Muscle layer of duodenum (tissue), 2 donors: ENCODE data around the gene FBXO24.
A peak's percentile ranks its signal among the peaks of the same experiment; 100 is the strongest.

ENCODE experiments used
- H3K27ac ChIP-seq: one replicate; pipeline ENCODE4 v1.7.0; 2013; ENCODE audit warnings: mild to moderate bottlenecking, low read length
- H3K27me3 ChIP-seq: one replicate; pipeline ENCODE4 v1.7.0; 2013; ENCODE audit warnings: low read depth, mild to moderate bottlenecking, control low read depth, low read length
- H3K36me3 ChIP-seq, 2 donors: one replicate each; pipeline ENCODE4 v1.7.0; 2013; ENCODE audit warnings: low read length in 2 of 2, control low read depth in 1 of 2, mild to moderate bottlenecking in 1 of 2; ENCODE audit not compliant: insufficient read depth in 2 of 2, control insufficient read depth in 1 of 2
- H3K4me1 ChIP-seq, 2 donors: one replicate each; pipeline ENCODE4 v1.7.0; 2013; ENCODE audit warnings: low read length in 2 of 2, mild to moderate bottlenecking in 2 of 2, control low read depth in 1 of 2, moderate library complexity in 1 of 2; ENCODE audit not compliant: insufficient read depth in 2 of 2, control insufficient read depth in 1 of 2
- H3K4me3 ChIP-seq, 2 donors: one replicate each; pipeline ENCODE4 v1.7.0; 2013; ENCODE audit warnings: low read length in 2 of 2, low read depth in 1 of 2, mild to moderate bottlenecking in 1 of 2
- H3K9me3 ChIP-seq, 2 donors: one replicate each; pipeline ENCODE4 v1.7.0; 2013; ENCODE audit warnings: low read length in 2 of 2, control low read depth in 1 of 2, mild to moderate bottlenecking in 1 of 2; ENCODE audit not compliant: control insufficient read depth in 1 of 2
- donor health status: healthy.

FBXO24 gene

DNA sequence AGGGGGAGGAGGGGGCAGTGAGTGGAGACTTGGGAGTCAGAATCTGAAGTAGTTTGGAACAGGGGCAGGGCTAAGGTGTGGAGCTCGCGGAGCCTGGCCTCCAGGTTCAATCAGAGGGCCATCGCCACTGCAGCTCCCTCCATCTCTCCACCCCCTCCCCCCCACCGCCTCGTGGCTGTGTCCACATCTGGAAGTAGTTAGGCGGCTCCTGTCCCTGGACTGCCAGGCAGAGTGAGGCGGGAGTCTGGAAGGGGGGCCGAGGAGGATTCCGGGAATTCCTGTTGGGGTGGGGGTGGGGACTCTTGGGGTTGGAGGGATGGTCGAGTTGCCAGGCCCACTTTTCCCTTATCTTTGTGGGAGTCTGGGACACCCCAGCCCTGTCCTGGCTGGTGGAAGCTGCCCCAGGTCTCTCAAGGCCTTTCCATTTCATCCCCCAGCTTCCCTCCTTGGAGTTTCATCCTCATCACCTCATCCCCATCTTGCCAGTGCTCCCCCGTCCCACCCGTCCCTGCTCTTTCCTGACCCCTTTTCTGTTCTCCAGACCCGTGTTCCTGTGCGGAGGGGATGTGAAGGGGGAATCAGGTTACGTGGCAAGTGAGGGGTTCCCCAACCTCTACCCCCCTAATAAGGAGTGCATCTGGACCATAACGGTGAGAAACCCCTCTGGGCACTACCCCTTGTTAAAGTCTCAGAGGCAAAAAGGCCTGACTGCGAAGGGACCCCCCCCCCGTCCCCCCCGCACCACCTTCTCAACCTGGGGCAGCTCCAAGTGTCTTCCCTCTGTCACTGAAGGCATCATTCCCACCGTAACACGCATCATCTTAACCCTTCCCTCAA is 17.0 kb downstream of the FBXO24 start:
- no peaks in the 10 kb centered on the region for H3K36me3 ChIP-seq
- no peaks in the 10 kb centered on the region for H3K9me3 ChIP-seq
- no peak overlapping the region for H3K27ac ChIP-seq
- H3K4me3 ChIP-seq, result peak overlapping the region; percentile 48 to 60
- no peaks in the 10 kb centered on the region for H3K27me3 ChIP-seq
- H3K4me1 ChIP-seq, result peaks cover 0 to 28% of the 10 kb centered on the region in 2 donors

DNA sequence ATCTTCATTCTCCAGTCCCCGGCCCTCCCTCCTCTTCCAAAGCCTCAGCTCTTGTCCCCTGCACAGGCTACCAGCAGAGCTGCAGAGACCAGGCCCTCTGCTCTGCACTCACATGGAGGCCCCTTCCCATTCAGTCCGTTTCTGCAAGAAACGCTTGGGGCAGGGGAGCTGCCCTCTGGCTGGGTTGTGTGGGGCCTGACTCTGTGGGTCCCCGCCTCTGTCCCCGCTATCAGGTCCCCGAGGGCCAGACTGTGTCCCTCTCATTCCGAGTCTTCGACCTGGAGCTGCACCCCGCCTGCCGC is 17.5 kb downstream of the FBXO24 start:
- Histone ChIP-seq H3K36me3 (no peaks in the 10 kb centered on the region), H3K9me3 (no peaks in the 10 kb centered on the region), H3K27ac (no peak overlapping the region), H3K4me3 (peak overlapping the region; percentile 48 to 60), H3K4me1 (peaks cover 0 to 28% of the 10 kb centered on the region in 2 donors), H3K27me3 (no peaks in the 10 kb centered on the region)

DNA sequence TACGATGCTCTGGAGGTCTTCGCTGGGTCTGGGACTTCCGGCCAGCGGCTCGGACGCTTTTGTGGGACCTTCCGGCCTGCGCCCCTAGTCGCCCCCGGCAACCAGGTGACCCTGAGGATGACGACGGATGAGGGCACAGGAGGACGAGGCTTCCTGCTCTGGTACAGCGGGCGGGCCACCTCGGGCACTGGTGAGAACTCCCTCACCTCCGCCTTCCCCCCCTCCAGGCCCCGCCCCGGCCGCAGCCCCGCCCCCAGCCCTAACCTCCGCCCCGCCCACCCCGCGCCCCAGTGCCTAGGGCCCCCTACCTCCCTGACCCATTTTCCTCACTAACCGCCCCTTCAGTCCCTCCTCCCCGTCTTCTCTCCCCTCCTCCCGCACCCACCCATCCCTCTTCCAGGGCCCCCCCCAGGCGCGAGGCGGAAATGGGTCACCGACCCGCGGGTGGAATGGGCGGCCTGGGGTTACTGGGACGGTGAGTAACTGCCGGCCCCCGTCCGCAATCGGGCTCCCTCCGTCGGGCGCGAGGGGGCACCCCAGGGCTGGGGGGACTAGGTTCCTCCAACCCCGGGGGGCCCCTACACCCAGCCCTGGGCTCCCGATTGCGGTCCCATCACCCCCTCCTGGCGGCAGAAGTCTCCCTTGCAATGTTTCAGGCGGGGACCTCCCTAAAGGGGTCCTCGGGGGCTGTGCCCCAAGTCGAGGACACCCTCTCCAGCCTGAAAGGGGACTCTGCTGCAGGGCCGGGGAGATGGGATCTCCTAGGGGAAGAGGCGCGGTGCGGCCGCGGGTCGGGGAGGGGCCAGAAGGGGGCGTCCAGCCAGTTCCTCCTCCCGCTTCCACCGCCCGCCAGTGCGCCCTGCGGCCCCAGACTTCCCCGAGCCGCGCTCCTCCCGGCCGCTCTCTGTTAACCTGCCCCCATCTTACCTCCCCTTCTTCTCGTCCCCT is 18.2 kb downstream of the FBXO24 start:
- Histone ChIP-seq H3K4me1 (peaks cover 0 to 28% of the 10 kb centered on the region in 2 donors), H3K36me3 (no peaks in the 10 kb centered on the region), H3K27me3 (no peaks in the 10 kb centered on the region), H3K4me3 (peak overlapping the region; percentile 53 to 85), H3K9me3 (no peaks in the 10 kb centered on the region), H3K27ac (no peak overlapping the region)

DNA sequence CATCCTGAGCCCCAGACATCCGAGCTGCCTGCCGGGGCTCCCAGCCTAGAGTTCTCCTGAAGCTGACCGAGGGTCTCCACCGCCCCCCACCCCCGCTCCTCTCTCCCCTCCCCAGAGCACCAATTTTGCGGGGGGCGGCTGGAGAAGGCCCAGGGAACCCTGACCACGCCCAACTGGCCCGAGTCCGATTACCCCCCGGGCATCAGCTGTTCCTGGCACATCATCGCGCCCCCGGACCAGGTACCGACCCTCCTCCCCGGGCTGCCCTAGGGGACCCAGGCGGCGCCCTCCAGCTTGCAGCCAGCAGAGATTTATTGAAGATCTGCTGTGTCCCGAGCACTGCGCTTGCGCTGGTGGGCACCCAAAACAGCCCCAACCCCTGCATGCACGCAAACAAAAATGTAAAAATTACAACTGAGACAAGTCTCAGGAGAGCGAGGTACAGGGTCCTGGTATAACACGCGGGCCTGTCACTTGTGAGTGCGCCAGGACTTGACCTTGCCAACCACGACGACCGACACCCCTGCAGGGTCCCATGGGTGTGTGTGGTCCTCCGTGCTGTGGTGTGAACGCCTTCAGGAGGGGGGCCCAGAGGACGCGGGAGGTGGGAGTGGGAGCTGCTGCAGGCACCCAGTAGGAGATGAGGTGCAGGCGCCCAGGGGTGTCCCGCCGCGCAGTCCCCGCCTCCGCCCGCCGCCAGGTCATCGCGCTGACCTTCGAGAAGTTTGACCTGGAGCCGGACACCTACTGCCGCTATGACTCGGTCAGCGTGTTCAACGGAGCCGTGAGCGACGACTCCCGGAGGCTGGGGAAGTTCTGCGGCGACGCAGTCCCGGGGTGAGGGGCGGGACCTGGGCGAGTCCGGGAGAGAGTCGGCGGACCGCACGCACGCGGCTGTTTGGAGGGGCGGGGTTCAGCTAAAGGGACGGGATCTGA is 19.1 kb downstream of the FBXO24 start:
- Histone ChIP-seq H3K4me3 (peak overlapping the region; percentile 53 to 85), H3K27me3 (no peaks in the 10 kb centered on the region), H3K4me1 (peaks cover 0 to 28% of the 10 kb centered on the region in 2 donors), H3K27ac (no peak overlapping the region), H3K9me3 (no peaks in the 10 kb centered on the region), H3K36me3 (no peaks in the 10 kb centered on the region)

GRCh38 chr7:100606313-100606712 is 20.2 kb downstream of the FBXO24 start:
- peaks cover 0 to 28% of the 10 kb centered on the region in 2 donors for H3K4me1 ChIP-seq
- no peak overlapping the region for H3K4me3 ChIP-seq
- no peaks in the 10 kb centered on the region for H3K9me3 ChIP-seq
- no peaks in the 10 kb centered on the region for H3K36me3 ChIP-seq
- H3K27ac ChIP-seq, result no peak overlapping the region
- H3K27me3 ChIP-seq, result no peaks in the 10 kb centered on the region

GRCh38 chr7:100607111-100607510 is 21.0 kb downstream of the FBXO24 start:
- Histone ChIP-seq H3K36me3 (no peaks in the 10 kb centered on the region), H3K9me3 (no peaks in the 10 kb centered on the region), H3K4me1 (peaks cover 0 to 27% of the 10 kb centered on the region in 2 donors), H3K4me3 (no peak overlapping the region), H3K27me3 (no peaks in the 10 kb centered on the region), H3K27ac (no peak overlapping the region)

GRCh38 chr7:100609958-100610357 is 23.8 kb downstream of the FBXO24 start:
- no peak overlapping the region for H3K27ac ChIP-seq
- H3K36me3 ChIP-seq, result no peaks in the 10 kb centered on the region
- H3K4me1 ChIP-seq, result peaks cover 0 to 23% of the 10 kb centered on the region in 2 donors
- H3K9me3 ChIP-seq, result no peaks in the 10 kb centered on the region
- no peaks in the 10 kb centered on the region for H3K27me3 ChIP-seq
- H3K4me3 ChIP-seq, result no peak overlapping the region

DNA sequence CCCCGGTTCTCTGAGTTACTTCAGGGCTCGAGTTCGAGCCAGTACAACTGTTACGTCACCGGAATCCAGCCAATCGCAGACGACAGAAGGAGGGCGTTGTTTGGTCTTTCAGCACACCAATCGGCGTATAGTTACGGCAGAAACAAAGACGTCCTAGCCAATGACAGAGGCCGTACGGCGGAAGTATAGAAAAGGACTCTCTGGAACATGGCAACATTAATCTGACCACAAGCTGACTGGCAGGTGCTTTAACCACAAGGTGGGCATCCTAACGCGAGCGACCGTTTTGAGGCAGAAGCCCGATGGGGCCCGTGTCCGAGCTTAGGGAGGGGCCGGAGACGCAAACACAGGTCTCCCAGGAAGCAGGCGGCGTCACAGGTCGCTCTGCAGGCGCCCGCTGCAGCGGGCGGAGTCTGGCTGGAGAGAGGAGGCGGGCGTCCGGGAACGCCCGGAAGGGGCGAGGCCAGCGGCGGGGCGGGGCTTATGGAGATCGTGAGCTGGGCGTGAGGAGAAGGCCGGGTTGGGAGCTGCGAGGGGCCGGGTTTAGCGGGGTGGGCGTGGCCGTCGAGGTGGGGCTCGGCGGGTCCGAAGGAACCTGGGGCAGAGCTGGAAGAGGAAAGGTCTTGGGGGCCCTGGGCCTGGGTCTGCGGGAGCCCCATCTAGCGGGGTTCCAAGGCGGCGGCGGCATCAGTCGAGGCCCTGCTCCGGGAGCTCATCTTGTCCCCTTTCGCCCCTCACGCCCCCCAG is 26.0 kb downstream of the FBXO24 start, which contains the start of gene MOSPD3:
TSS of gene MOSPD3 (plus strand) at position 558 of the 747 bp plus-strand sequence. CDS start 252 bp downstream, outside the sequence.
- peaks cover 0 to 13% of the 10 kb centered on the region in 2 donors for H3K4me1 ChIP-seq
- H3K27ac ChIP-seq, result peak within 1 kb of the TSS; percentile 94
- H3K27me3 ChIP-seq, result no peaks in the 10 kb centered on the region
- H3K4me3 ChIP-seq, result peak within 1 kb of the TSS; percentile 64 to 88
- H3K36me3 ChIP-seq, result peaks cover 0 to 3% of the 10 kb centered on the region in 2 donors
- H3K9me3 ChIP-seq, result no peaks in the 10 kb centered on the region

GRCh38 chr7:100612730-100613390 is 26.7 kb downstream of the FBXO24 start:
- no peaks in the 10 kb centered on the region for H3K9me3 ChIP-seq
- peaks cover 0 to 3% of the 10 kb centered on the region in 2 donors for H3K36me3 ChIP-seq
- peak overlapping the region; percentile 64 to 88 for H3K4me3 ChIP-seq
- H3K4me1 ChIP-seq, result peaks cover 0 to 13% of the 10 kb centered on the region in 2 donors
- H3K27me3 ChIP-seq, result no peaks in the 10 kb centered on the region
- no peak overlapping the region for H3K27ac ChIP-seq
